Stimulated activated CD4-positive, alpha-beta T cell treated with anti-CD3 and anti-CD28 coated beads, Interleukin-4, amount 100 ng/mL, for 4 hours (primary cell): ENCODE results near the gene MYLK4.
"Not testable (repeated sequence)": the region's sequence is repeated elsewhere in the genome, so short reads cannot be mapped to it uniquely, and the experiment has no call there.

Experiments
- DNase-seq, 2 experiments: peaks; one replicate each; pipeline ENCODE4 v3.0.0-alpha.2; 2020

Gene MYLK4

DNA sequence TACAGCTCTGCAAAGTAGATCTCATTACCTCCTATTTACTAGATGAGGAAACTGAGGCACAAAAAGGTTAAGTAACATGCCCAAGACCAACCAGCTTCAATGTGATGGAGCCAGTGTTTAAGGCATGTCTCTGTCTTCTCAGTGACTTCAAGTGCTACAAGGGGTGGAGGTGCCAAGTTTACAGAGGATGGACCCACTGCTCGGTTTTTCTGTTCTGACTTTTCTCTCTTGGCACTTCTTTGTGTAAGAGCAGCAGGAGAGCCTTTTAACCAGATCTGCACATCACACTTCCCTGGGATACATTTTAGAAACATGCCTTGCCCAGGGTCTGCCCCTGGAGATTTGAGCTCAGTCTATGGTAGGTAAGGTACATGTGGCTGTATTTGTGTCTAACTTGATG is 24.3 kb upstream of the MYLK4 start:
- no peak for DNase-seq

DNA sequence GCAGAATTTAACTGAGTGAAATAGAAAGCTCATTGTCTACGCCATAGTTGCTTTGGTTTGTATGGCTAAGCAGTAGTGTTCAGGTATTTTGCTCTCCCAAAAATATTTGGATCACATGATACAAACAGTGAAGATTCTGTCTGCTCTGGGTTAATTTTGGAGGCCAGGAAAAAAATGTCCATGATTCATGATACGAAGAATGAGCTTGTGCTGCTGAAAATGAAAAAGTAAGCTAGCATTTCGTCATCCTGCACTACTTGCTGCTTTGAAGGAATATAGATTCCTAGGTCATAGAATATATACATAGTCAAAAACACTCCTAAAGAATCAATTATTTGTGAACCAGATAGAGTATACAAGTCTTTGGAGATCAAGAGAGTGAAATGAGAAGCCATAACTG is 22.7 kb upstream of the MYLK4 start:
- DNase-seq = no peak

DNA sequence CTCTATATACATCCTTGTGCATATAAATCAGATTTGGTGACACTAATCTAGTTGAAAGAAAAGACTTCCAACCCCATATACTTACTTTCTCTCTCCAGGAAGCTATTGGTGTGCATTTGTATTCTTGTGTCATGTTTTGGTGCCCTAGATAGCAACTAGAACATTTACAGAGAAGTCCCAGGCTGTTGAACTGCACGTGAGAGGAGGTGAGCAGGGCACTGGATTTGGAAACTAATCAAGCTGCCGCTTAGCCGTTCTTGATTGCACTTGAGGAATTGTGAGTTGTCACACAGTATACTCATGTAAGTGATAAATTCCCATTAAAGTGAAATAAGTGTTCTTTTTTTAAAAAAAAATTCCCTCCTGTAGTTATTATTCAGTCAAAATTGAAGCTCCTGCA is 22.1 kb upstream of the MYLK4 start:
- DNase-seq = no peak

DNA sequence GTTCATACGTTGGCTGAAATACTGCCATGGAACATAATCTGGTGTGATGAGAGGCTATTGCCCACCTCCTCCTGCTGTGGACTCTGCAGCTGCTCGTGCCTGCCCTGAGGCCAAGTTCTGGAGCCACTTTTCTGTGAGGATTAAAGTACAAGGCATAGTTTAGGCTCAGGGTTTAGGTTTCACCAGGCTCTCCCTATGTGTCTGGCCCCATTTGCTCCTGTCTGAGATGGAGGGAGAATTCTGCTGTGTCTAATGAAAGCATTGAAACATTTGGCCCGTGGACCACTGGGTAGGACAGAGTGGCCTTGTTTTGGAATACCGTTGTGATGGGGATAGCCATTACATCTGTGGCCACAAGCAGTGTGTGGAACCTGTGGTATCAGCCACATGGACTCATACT is 20.4 kb upstream of the MYLK4 start:
- DNase-seq = no peak

DNA sequence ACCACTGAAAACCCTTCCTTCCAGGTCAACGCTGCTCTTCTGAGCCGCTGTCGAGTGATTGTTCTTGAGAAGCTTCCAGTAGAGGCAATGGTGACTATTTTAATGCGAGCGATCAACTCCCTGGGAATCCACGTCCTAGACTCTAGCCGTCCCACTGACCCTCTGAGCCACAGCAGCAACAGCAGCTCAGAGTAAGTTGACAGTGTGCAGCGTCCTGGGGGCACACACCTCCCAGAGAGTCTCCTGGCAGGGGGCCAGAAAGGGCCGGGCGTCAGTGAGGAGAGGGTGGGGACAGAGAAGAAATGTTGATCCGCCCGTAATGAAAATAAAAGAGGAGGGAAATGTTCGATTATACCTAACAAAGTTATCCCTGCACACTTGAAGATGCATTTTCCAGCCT is 19.4 kb upstream of the MYLK4 start:
- no peak for DNase-seq

DNA sequence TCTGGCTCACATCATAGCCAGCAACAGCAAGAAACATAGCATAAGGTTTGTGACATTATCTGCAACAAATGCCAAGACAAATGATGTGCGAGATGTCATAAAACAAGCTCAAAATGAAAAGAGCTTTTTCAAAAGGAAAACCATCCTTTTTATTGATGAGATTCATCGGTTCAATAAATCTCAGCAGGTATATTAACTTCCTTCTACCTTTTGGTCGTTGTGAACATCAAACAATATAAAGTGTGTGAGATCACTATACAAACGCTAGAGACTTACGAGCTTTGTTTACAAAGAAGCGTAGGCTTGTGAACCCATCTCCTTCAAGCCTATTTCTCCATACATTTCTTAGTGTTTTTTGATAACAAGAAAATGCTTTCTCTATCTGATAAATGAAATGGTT is 18.0 kb upstream of the MYLK4 start:
- DNase-seq = no peak

DNA sequence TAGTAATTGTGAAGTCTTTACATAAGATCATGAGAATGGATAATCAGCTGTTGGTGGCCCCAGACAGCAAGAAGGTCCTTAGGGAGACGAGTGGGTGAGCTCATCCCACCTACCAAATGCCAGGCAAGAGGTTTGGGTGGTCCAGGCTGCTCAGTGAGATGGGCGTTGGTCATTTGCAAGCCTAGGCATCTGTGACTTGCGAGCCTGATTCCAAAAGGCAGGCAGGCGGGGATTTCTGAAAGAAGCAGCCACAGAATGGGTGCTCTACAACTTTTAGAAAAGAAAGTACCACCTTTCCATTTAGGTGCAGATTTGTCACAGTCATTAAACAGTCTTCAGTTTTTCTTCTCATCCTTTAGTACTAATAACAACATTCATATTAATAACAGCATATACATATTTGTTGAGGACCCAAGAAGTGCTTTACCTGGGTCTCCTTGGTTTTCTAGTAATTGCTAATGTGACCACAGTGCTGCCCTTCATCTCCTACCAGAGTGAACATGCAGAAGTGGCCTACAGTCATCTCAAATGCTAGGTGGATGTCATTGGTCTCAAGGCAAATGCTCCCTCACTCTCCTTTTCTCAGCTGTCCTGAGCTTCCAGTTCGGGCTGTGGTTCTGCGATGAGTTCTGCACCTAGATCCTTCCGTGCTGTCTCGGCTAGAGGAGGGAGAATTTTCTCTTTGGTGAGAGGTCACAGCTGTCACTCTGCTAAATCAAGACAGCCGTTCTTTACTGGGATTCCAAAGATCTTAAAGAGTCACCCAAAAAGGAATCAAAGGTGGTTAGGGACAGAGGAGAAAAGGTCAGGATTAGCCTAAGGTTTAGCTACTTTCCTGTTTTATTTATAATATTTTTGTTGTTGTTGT is 17.2 kb upstream of the MYLK4 start:
- DNase-seq = no peak

DNA sequence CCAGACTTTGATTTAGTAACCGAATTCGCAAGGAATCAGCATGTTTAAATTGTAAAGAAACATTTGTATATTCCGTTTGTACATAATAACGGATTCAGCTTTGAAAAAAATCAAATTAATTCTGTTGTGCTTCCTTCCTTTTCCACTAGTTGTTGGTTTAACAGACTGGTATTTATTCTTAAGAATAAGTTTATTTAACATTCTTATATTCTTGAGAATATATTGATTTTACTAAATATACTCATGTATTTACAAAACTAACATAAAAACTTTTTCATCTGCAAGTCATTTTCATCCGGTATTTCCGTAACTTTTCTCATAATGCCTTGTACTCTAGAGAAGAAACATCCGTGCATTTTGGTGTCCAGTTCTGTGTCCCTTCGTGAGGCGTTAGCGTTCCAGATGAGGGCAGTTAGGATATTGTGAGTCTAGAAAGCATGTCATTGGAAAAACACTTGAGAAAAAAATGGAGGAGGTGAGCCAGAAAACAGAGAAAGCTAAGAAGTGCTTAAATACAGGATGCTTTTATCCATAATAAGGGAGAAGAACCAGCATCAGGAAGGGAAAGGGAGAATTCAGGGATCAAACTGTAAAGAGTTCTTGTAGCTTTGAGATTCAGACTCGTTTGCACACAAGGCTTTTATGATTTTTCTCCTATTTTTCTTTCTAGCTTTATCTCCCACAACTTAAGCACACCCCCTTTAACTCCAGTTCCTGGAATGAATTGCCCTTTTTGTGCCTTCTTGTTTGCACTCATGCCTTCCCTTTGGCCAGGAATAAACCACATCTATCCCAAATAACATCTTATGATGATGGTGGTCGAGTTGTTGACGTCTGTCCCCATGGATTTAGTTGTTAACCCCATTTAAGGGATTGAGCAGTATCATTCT is 16.3 kb upstream of the MYLK4 start:
- DNase-seq = no peak

DNA sequence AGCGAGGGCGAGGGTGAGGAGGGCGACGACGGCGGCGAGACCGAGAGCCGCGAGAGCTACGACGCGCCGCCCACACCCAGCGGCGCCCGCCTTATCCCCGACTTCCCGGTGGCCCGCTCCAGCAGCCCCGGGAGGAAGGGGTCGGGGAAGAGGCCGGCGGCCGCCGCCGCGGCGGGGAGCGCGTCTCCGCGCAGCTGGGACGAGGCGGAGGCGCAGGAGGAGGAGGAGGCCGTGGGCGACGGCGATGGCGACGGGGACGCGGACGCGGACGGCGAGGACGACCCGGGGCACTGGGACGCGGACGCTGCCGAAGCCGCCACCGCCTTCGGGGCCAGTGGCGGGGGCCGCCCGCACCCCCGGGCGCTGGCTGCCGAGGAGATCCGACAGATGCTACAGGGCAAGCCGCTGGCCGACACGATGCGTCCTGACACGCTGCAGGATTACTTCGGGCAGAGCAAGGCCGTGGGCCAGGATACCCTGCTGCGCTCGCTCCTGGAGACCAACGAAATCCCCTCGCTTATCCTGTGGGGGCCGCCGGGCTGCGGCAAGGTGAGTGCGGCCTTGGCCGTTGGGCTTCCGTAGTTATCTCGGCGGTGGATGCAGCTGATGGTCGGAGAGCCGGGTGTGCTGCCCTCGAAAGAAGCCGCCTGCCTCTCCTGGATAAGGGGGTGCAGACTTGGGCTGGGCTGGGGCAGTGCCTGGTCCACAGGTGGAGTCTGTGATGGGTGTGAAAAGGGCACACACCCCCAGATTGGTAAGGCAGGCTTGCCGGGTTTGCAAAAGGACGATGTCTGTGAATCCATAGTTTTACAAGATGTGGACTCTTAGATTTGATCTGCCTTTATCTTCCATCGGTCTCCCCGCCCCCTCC is 15.4 kb upstream of the MYLK4 start:
- DNase-seq = peak; percentile 29 to 43

DNA sequence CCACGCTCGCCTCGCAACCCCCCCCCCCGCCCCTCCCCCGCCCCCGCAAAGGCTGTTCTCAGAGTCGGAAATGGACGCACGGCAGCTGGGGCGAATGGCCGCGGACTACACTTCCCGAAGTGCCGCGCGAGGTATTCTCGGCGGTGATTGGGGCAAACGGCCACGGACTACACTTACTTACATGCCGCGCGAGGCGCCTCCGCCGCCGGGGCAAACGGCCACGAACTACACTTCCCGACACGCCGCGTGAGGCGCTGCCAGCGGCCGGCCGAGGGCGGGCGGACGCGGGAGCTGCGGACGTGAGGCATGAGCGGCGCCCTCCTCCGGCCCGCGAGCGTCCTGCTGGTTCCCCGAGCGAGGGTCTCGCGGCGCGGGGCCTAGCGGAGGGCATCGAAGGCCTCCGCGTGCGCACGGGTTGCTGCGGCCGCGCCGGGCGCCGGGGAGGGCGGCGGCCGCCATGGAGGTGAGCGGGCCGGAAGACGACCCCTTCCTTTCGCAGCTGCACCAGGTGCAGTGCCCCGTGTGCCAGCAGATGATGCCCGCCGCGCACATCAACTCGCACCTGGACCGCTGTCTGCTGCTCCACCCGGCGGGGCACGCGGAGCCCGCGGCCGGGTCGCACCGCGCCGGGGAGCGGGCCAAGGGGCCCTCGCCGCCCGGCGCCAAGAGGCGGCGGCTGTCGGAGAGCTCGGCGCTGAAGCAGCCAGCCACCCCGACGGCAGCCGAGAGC is 14.6 kb upstream of the MYLK4 start, which contains the start of gene WRNIP1:
WRNIP1 (plus strand) TSS at position 228 of the 730 bp plus-strand sequence; CDS start at position 458, 230 bp downstream.
- DNase-seq = peak; percentile 92 to 98

DNA sequence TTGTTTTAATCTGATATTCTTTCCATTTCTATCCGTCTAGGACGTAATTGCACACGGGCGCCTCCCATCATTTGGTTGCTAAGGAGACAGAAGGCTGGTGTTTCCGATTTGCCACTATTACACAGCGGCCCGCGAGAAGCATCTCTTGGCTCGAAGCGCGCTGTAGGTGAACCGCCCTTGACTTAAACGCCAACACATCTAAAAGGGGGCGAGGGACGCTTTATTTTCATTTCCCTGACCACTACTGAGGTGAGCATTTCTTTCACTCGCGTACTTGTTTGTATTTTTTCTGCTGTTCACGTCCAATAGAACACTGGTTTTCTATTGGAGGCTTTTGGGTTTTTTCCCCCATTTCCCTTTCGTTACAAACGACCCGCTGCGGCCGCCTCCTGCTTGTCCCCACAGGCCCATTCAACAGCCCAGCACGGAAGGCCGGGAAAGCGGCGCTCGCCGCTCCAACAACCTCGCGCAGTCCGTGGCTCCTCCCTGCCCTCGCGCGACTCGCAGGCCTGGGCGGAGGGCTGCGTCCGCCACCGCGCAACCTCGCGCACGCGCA is 14.0 kb upstream of the MYLK4 start:
- DNase-seq = peak; percentile 48 to 68

DNA sequence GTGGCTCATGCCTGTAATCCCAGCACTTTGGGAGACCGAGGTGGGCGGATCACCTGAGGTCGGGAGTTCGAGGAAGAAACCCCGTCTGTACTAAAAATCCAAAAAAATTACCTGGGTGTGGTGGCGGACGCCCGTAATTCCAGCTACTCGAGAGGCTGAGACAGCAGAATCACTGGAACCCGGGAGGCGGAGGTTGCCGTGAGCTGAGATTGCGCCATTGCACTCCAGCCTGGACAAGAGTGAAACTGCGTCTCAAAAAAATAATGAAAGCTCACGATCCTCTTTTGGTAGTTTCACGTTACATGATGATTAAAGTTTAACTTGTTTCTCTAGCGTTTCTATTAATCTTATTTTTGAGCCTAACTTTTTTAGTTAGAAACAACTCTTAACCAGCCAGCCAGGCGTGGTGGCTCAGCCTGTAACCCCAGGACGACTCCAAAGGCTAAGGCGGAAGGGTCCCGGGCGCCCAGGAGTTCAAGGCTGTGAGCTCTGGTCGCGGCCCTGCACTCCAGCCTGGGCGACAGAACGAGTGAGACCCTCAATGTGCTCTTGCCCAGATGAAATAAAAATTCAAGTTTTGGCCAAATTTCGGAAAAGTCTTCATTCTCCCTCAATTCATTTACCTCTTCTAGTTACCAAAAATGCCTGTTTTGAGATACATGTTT is 13.3 kb upstream of the MYLK4 start:
- no peak for DNase-seq

DNA sequence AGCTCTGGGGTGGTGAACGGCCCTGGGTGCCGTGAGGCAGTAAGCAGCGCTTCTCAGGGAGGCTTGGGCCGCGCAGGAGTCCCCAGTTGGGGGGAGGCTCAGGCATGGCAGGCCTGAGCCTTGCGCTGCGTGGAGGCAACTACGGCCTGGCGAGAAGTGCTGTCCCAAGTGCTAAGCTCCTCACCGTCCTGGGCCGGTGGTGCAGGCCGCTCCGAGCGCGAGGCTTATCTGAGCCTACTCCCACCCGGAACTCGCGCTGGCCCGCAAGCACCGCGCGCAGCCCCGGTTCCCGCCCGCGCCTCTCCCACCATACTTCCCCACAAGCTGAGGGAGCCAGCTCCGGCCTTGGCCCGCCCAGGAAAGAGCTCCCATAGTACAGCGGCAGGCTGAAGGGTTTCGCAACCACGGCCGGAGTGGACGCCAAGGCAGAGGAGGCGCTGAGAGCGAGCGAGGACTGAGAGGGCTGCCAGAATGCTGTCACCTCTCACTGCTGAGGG is 12.7 kb upstream of the MYLK4 start:
- DNase-seq = no peak

DNA sequence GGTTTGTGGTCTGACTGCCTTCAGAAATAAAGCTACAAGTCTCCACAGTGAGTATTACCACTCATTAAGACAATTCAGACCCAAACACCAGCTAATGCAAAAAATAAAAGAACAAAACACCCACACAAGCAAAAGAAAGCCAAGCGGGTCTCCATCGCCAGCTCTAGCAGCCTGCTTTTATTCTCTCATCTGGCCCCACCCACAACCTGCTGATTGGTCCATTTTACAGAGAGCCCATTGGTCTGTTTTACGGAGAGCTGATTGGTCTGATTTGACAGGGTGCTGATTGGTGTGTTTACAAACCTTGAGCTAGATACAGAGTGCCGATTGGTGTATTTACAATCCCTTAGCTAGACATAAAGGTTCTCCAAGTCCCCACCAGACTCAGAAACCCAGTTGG is 12.1 kb upstream of the MYLK4 start:
- not testable (repeated sequence) for DNase-seq

DNA sequence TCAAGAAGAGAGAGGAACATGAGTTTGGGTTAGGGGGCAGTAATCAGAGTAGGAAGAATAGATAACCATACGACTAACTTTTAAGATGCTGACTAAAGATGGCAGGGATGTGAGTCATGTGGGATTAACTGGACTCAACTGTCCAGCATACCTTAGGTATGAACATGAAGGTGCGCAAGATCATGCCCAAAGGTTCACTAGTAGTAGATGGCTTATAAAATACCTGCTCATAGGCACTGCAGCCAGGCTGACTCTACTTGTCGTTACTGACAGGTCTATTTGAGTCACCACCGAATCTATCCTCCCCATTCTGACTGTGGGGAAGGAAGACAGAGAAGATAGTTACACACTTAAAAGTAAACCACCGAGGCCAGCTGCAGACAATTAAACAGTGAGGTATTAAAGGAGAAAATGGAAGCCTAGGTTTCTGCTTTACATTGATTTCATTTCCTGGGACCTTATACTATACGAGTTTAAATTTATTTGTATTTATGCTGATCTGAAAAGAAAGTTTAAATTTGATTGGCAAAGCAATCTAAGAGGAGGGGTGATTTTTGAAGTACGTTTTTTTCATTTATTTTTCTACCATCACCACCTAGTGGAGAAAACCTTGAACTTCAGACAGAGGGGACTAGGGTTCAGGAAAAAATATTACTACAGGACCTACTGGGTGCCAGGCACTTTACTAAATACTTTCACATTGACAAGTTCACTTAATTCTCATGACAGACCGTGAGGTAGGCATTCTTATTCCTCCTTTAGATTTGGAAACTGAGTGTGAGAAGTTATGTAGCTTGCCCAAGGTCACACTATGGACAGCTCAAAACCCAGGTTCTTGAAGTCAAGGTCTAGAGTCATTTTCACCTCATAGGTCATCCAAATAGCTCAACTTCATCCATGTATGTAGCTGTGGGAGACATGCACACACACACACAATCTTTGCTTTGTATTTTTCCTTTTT is 10.4 kb upstream of the MYLK4 start:
- DNase-seq = no peak

DNA sequence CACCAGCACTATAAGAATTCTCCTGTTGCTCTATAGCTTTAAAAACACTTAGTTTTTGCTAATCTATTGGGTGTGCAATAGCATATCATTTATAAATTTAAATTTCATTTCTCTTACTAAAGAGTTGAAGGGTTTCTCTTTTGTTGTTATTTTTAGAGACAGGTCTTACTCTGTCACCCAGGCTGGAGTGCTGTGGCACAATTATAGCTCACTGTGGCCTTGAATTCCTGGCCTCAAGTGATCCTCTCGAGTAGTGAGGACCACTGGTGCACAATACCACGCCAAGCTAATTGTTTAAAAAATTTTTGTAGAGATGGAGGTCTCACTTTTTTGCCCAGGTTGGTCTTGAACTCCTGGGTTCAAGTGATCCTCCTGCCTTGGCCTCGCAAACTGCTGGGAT is 8.3 kb upstream of the MYLK4 start:
- DNase-seq = no peak

DNA sequence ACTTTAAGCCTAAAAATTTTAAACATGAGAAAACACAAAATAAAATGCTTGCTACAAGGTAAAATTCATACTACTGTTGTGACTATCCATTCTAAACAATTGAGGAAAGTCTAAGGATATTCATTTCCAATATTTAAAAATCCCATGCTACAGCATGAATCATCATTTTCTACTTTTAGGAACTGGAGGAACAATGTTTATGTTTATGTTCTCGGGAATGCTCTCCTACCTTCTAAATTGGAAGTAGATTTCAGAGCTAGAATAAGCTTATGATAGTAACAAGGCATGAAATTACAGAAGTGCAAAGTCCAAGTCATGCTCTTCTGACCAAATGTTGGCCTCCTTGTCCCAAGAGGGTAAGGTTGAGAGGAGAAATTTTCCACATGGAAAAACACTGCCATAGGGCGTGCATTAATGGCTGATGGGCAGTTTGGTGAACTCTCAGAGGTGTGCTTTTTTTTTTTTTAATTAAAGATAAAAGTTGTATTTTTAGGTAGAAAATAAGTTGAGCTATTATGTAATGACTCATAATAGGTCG is 6.0 kb upstream of the MYLK4 start:
- no peak for DNase-seq

DNA sequence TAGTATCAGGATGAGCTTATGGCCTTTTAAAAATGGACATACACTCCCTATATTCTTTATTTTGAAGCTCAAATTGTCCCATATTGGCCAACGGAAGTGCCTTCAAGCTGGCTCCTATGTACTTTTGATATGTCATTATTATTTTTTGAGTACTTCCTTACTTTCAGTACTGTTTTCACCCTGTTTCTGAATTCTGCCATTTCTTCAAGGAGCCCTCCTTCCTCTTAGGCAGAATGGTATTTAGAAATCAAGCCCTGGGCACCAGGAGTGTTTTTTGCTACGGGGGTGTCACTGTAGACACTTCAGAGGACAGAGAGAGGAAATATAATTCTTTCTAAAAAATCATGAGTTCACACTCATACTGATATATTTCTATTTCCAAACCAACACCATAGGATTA is 5.5 kb upstream of the MYLK4 start:
- no peak for DNase-seq

DNA sequence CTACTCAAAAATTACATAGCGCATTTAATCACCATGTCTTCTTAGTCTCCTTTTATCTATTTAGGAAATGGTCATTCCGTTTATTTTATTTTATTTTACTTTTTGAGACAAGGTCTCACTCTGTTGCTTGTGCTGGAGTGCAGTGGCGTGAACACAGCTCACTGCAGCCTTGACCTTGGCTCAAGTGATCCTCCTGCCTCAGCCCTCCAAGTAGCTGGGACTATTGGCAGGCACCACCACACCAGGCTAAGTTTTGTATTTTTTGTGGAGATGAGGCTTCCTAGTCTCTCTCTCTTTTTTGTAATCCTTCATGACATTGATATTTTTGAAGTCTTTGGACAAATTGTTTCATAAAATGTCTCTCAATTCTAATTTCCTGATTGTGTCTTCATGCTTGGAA is 4.7 kb upstream of the MYLK4 start:
- no peak for DNase-seq

DNA sequence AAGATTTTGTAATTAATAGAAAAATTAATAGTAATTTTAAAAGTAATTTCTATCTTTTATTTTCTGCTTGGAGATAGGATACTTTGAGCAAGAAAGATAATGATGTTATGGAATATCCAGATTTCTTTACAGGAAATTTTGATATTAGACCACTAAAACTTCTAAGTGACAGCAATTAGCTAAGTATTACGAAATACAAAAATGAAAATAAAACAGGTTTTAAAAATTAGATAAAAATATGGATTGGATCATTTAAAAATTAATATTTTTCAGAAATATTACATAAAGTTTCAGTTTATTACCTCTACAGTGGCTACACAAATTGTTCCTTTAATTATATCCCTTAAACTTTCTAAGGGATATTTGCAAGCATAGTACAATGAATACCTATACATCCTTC is 4.2 kb upstream of the MYLK4 start:
- DNase-seq = no peak
